ENCODE measurements around the gene SH3RF3. TPM values are rescaled to one million over a fixed set of nuclear protein-coding genes. Genes with fewer than 3 reads are reported as not detected.
A peak's percentile ranks its signal among the peaks of the same experiment; 100 is the strongest.
"Not testable (repeated sequence)": the region's sequence is repeated elsewhere in the genome, so short reads cannot be mapped to it uniquely, and the experiment has no call there.

Gene SH3RF3
- total RNA-seq, 1 experiment from 2014 or later = 0.32 TPM

- no peak for DNase-seq (ENCODE audit: low read depth, low spot score)
- in situ Hi-C loops (cut with HindIII; ENCODE audit: low pct_unique_long_range_greater_than_20kb, low sequenced_read_pairs) = no loop called here
These were observed 20.3 kb upstream of the SH3RF3 start for GRCh38 chr2:109108740-109109139.

GRCh38 chr2:109109342-109109741, 19.7 kb upstream of the SH3RF3 start:
- DNase-seq (ENCODE audit: low read depth, low spot score) = no peak

DNA sequence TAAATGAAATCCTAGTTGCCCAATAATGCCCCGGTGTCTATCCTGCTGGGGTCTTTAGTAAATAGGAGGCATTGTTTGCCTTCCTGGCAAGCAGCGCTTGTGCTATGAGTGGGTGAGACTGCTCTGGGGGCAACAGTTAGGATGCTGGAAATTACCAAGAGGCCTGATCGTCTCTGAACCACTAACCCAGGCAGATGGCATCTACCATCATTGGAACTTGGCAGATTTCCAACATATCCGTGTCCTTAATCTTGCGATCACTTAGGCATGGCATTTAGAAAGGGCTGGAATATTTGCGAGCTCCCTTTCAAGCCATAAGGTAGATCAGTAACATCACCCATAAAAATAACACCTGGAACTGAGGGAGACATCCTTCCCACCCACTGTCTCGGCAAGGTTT, 18.8 kb upstream of the SH3RF3 start:
- in situ Hi-C loops (cut with HindIII; ENCODE audit: low pct_unique_long_range_greater_than_20kb, low sequenced_read_pairs) = no loop called here
- no peak for DNase-seq (ENCODE audit: low read depth, low spot score)

More at GRCh38 chr2:109109342-109109741, 19.7 kb upstream of the SH3RF3 start:
- in situ Hi-C loops (cut with HindIII; ENCODE audit: low pct_unique_long_range_greater_than_20kb, low sequenced_read_pairs) = no loop called here

- in situ Hi-C loops (cut with HindIII; ENCODE audit: low pct_unique_long_range_greater_than_20kb, low sequenced_read_pairs); DNase-seq (ENCODE audit: low read depth, low spot score): not testable (repeated sequence)
These were observed 11.8 kb upstream of the SH3RF3 start for GRCh38 chr2:109117181-109117580.

- in situ Hi-C loops (cut with HindIII; ENCODE audit: low pct_unique_long_range_greater_than_20kb, low sequenced_read_pairs) = no loop called here
- DNase-seq (ENCODE audit: low read depth, low spot score) = no peak
These were observed 11.2 kb upstream of the SH3RF3 start for GRCh38 chr2:109117780-109118179.

GRCh38 chr2:109118321-109118720, 10.7 kb upstream of the SH3RF3 start:
- no peak for DNase-seq (ENCODE audit: low read depth, low spot score)
- in situ Hi-C loops (cut with HindIII; ENCODE audit: low pct_unique_long_range_greater_than_20kb, low sequenced_read_pairs) = no loop called here

DNA sequence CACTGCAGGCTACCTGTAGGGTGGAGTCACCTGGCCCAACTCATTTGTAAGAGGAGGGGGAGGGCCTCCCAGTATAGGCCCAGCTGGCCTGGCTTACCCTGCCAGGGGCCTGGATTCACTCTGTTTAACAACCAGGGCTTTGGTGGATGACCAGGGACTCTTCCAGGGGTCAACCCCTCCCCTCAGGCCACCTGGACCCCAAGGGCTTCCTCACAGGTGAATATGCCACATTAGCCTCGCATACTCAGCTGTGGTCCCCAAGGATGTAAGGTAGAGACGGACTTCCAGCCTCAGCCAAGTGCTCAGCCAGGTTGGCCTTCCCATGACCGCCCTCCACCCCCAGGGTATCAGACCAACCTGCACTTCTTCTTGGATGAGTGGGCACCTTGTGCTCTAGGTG, 8.8 kb upstream of the SH3RF3 start:
- in situ Hi-C loops (cut with HindIII; ENCODE audit: low pct_unique_long_range_greater_than_20kb, low sequenced_read_pairs) = no loop called here

GRCh38 chr2:109120686-109121085, 8.3 kb upstream of the SH3RF3 start:
- DNase-seq (ENCODE audit: low read depth, low spot score); in situ Hi-C loops (cut with HindIII; ENCODE audit: low pct_unique_long_range_greater_than_20kb, low sequenced_read_pairs): not testable (repeated sequence)

More for the DNA sequence above, 8.8 kb upstream of the SH3RF3 start:
- DNase-seq (ENCODE audit: low read depth, low spot score) = no peak

GRCh38 chr2:109123586-109124201, 5.3 kb upstream of the SH3RF3 start:
- in situ Hi-C loops (cut with HindIII; ENCODE audit: low pct_unique_long_range_greater_than_20kb, low sequenced_read_pairs) = no loop called here
- no peak for DNase-seq (ENCODE audit: low read depth, low spot score)

DNA sequence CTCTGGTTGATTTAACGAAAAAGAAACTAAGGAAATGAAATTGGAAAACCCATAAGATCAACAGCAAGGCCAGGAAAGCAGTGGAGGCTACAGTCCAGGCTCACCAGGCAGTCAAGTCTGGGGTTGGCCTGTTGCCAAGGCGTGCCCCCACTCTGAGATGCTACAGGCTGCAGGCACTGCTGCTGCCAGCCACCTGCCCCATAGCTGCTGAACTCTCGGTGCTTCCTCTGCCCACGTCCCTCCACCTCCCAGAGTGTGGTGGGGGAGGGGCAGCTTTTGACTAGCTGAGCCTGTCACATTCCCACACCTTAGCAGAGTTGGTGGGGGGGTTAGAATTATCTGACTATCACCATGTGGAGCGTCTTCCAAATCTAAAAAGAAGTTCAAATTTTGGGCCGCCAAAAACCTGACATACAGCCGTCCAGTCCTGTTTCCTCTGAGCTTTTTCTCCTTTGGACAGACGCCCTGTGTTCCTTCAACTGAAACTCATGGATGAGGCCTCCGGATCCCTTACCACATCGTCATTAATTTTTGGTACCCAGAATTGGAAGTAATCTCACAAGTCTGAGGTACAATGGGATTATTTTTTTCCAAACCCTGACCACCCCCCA, 3.9 kb upstream of the SH3RF3 start:
- DNase-seq (ENCODE audit: low read depth, low spot score) = no peak
- in situ Hi-C loops (cut with HindIII; ENCODE audit: low pct_unique_long_range_greater_than_20kb, low sequenced_read_pairs) = no loop called here

DNA sequence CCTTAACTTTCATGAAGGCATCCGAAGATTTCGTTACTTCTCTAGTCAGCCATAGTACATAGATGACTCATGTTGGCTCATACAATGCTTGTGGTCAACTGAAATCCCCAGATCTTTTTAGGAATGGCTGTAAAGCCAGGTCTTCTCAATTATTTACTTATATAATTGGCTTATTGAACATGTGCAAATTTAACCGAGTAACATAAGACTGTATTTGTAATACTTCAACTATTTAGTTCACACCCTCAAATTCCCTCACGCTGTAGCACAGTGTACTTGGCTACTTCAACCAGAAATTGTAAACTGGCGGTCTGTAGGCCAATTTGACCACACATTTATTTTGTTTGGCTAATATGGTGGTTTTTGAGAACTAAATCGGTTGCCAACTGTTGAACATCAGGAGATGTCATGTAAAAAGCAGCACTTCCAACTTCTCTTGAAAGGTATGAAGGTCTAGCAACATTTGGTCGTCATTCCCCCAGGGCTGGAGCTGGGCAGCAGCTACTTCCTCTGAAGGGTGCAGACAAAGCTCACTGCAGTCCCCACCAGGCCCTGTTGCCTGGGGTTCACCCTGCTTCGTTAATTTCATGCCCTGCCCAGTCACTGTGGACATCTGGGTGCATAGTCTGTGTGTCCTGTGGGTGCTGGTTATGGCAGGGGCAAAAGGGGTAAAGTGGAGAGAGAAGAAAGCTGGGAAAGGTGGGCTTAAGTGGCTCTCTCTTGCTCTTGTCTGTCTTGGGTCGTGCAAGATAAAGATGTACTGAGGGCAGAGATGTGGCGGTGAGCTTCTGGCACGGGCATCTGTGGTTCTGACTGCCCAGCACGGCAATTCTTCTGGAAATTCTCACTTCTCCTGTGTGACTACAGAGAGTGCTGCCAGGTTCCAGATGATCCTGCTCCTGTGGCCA, 3.2 kb upstream of the SH3RF3 start:
- in situ Hi-C loops (cut with HindIII; ENCODE audit: low pct_unique_long_range_greater_than_20kb, low sequenced_read_pairs) = no loop called here

DNA sequence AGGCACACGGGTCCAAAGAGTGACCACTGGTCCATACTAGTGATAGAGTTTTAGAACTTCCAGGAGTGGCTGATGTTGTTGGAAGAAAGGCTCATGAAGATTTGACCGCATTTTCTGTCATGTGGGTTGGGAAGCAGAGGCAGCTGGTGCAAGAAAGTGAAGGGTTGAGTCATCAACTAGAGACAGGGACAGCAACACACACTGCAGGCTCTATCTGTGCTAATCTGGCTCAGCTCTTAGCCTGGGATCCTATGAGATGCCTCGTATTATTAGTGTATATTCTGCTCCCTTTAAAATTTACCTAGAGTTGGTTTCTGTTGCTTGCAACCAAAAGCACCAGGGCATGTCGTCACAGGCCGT, 2.5 kb upstream of the SH3RF3 start:
- peak; percentile 17 for DNase-seq (ENCODE audit: low read depth, low spot score)
- in situ Hi-C loops (cut with HindIII; ENCODE audit: low pct_unique_long_range_greater_than_20kb, low sequenced_read_pairs) = no loop called here

More for the DNA sequence above, 3.2 kb upstream of the SH3RF3 start:
- no peak for DNase-seq (ENCODE audit: low read depth, low spot score)

- DNase-seq (ENCODE audit: low read depth, low spot score) = no peak
- in situ Hi-C loops (cut with HindIII; ENCODE audit: low pct_unique_long_range_greater_than_20kb, low sequenced_read_pairs) = no loop called here
These were observed 1.4 kb upstream of the SH3RF3 start for GRCh38 chr2:109127556-109127955.

- DNase-seq (ENCODE audit: low read depth, low spot score) = peak; percentile 80
- in situ Hi-C loops (cut with HindIII; ENCODE audit: low pct_unique_long_range_greater_than_20kb, low sequenced_read_pairs) = no loop called here
These were observed 873 bp upstream of the SH3RF3 start for GRCh38 chr2:109128048-109128615.

GRCh38 chr2:109129356-109129920, 433 bp downstream of the SH3RF3 start:
- DNase-seq (ENCODE audit: low read depth, low spot score) = no peak
- in situ Hi-C loops (cut with HindIII; ENCODE audit: low pct_unique_long_range_greater_than_20kb, low sequenced_read_pairs) = no loop called here

DNA sequence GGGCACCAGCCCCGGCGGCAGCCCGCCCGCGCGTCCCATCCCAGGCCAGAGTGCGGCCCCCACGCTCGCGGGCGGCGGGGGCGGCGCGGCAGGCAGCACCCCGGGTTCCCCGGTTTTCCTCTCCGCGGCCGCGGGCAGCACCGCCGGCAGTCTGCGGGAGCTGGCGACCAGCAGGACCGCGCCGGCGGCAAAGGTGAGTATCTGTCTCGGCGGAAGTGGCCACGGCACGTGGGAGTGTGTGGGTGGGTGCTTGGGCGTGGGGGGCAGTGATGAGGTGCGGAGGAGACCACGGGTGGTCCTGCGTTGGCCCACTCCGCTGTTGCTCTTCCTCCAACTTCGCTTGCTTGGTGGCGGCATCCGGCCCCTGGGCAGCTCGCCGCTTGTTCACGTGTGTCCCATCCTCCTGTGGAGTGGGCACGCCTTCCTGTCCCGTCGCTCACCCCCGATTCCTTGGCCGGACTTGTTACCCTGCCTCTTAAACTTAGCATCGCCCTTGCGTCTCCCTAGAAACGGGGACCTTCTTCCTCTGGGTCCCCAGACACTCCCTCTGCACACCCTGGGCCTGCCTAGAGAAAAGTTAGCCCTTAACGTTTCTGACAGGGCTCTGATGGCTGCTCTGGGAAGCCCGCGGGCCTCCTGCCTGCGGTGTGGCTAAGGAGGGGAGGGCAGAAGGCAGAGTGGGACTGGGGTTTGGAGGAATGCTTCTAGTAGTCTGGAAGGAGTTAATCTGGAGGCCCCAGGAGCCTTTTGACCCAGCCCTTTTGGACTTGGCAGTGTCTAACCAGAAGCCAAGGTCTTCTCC, 1.1 kb downstream of the SH3RF3 start:
- in situ Hi-C loops (cut with HindIII; ENCODE audit: low pct_unique_long_range_greater_than_20kb, low sequenced_read_pairs) = no loop called here
- no peak for DNase-seq (ENCODE audit: low read depth, low spot score)

- DNase-seq (ENCODE audit: low read depth, low spot score) = no peak
- in situ Hi-C loops (cut with HindIII; ENCODE audit: low pct_unique_long_range_greater_than_20kb, low sequenced_read_pairs) = no loop called here
These were observed 1.7 kb downstream of the SH3RF3 start for GRCh38 chr2:109130723-109130995.

Data from SK-MEL-5 (cell line).